ACHN (cell line): Measurements from ENCODE around the gene EMC10.
A peak's percentile ranks its signal among the peaks of the same experiment; 100 is the strongest.

Experiments
- DNase-seq: peaks from one replicate; pipeline ENCODE4 v3.0.0-alpha.2; 2015
- in situ Hi-C: cut with HindIII; loops from 2 replicates; pipeline ENCODE4 v1.10.0; 2017; ENCODE audit warnings: low sequenced_read_pairs, low pct_ligation_motif_present, low pct_unique_long_range_greater_than_20kb

The EMC10 gene

DNA sequence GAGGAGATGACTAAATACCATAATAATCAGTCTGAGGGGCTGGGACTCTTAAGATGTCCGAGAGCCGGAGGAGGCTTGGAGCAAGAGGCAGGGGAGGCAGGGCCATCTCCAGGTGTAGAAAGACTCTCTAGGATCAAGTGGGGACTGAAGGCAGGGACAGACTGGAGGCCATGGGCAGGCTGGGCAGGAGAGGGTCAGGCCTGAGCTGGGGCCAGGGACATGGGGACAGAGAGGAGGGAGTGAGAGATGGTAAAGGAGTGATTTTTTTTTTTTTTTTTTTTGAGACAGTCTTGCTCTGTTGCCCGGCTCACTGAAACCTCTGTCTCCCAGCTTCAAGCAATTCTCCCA, 32.5 kb downstream of the EMC10 start:
- in situ Hi-C loops = no loop called here
- no peak for DNase-seq

DNA sequence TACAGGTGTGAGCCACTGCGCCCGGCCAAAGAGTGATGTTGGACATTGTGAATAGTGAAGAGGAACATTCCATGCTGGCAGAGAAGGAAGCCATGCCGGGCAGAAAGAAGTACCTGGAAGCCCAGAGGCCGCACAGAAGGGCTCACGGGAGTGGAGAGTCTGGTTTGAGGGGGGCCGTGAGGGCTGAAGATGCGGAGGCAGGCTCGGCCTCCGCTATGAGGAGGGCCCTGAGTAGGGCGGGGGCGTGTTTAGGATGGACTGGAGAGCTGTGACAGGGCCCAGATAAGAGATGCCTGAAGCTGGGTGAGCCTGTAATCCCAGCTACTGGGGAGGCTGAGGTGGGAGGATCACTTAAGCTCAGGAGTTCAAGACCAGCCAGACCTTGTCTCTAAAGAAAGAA, 33.1 kb downstream of the EMC10 start:
- DNase-seq = no peak
- in situ Hi-C loops = no loop called here

DNA sequence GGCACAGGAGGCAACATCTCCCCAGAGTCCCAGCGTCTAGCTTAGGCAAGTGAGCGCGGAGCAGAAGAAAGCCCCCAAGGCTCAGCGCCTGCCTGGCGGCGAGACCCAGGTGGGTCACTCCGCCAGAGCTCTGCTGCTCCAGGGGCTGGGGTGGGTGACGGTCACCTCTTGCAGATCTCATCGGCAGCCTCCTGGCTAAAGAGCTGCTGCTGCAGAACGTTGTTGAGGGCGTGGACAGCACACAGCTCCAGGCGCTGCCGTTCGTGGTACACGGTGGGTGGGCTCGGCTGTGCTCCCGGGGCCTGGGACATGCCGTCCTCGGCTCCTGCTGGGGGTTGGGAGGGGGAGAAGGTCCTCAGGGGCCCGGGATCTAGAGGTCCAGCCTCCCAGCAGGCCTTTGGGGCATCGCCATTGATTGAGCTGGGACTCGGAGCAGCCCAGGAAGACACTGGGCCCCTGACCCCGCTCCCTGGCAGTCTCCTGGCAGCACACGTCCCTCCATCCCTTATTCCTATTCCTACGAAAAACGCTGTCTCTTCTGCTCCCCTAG, 33.9 kb downstream of the EMC10 start:
- no peak for DNase-seq
- in situ Hi-C loops = no loop called here

DNA sequence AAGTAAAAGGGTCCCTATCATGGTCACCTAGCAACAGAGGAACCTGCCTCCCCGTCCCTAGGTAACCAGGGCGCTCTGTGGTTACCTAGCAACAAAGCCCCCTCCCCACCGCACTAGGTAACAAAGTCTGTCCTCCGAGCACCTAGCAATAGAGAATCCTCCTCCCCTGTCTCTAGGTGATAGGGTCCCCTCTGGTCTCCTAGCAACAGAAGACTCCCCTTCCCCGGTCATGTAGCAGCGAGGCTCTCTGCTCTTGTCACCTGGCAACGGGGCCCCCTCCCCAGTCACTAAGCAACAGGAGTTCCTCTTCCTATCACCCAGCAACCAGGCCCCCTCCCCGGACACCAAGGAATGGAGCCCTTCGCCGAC, 34.4 kb downstream of the EMC10 start:
- in situ Hi-C loops = no loop called here
- DNase-seq = no peak

DNA sequence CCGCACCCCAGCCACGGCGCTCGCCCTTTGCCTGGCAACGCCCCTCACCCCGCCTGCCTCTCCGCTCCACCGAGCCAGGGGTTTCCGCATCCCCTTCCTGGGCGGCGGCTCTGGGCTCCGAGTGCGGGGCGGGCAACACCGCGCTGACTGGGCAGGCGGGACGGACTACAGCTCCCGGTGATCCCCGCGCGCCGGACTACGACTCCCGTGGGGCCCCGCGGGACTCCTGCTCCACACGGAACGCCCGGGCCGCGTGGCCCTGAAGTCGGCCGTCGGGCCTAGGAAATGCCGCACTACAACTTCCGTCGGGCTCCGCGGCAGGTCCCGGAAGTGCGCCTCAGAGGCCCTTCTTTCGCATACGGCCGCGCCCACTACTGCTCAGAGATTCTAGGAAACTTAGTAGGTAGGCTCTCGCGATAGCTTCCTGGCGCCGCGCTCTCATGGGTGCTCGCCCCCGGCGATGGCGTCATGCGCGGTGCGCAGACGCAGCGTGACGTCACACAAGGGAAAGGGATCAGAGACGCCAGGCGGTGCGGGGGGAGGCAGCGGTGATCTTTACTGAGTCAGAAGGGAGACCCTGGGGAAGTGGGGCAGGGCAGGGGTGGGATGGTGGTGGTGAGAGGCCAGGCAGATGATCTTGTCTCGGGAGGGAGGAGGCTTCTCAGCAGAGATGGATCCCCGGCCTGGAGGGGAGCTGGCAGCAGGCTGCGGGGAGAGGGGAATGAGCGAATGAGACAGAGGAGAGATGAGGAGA, 34.9 kb downstream of the EMC10 start, which contains the start of gene JOSD2:
TSS of gene JOSD2 (minus strand) at position 123 of the 754 bp plus-strand sequence. CDS start 760 bp downstream, outside the sequence.
- DNase-seq = peak; percentile 99
- in situ Hi-C loops = no loop called here

DNA sequence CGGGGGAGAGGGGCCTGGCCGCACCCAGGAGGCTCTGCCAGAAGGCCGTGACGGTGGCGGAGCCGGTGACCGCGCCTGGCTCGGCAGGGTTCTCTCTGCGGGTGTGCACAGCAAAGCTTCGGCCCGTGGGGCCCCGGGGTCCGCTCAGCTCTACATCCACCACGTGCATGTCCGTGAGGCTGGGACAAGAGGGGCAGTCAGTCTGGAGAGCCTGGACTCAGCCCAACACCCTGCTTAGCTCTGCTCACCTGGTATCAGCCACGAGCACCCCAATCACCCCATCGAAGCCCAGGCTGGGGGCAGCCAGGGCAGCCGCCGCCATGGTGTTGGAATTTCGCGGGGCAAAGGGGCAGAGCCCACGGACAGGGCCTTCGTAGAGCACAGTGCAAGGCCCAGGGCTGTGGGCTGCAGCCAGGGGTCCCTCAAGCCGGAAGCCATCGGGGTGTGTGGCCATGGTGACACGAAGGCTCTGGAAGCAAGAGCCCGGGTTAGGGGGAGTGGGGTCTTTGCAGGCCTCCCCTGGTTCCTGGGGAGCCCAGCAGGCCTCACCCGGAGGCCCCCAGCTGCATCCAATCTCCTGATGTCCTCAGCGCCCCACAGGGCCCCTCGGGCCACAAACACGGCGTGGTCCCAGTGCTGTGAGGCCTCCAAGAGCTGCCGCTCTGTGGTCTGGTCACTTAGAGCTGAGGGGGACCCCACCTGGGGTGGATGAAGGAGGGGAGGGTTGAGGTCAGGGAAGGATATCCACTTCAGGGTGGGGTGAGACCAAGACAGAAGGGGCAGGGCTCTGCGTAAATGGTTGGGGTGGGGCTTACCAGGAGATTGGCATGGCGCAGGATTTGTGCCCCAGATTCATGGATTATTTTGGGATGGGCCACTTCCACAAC, 36.0 kb downstream of the EMC10 start:
- in situ Hi-C loops = no loop called here
- DNase-seq = no peak

DNA sequence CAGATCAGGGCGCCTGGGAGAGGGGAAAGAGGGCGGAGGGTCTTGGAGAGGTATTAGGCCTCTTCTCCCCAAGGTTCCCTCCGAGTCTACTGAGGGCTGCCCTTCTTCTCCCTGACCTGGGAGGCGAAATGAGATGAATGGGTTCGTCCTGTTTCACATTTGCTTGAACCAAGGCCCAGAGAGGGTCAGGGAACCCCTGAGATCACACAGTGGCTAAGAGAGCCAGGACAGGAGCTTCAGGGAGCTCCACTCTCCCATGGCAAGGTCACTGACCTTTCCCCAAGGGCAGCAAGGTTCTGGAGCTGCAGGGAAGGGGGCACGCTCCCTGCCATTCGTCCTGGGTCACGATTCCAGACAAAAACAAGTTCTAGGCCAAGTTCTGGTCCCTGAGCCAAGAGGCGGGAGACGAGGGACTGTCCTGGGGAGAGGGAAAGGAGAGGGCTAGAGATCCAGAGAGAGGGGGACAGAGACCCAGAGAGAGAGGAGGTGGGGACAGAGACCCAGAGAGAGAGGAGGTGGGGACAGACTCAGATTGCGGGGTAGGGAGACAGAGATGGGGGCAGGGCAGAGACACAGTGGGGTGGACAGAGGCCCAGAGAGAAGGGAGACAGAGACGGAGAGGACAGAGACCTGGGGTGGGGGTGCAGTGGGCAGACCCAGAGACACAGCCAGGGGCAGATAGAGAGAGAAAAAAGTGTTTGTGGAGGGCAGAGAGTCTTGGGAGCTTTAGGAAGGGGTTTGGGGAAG, 36.9 kb downstream of the EMC10 start:
- no peak for DNase-seq
- in situ Hi-C loops = no loop called here

DNA sequence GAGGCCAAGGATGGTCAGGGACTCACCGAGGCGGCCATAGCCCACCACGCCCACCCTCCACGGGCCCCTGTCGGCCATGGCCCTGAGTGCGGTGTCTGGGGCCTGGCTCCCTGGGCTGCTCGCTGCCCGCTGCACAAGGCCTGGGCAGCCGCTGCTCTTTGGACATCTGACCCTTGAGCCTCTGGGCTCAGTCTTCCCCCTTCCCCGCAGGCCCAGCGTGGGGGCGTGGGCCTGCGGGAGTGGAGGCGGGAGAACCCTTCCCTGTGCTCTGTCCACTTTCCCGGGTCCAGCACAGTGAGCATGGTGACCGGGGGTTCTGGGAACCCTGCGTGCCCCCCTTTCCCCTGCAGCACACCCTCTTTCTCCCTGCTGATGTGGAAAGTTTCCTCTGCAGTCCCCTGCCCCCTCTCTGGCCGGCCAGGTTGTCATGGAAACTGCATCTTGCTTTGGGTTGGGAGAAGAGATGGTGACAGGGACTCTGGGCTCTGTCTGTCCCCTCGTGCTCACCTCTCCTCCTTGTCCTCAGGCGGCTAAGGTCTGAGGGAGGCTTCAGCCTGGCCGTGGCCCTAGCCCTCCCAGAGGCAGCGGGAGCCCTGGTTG, 37.5 kb downstream of the EMC10 start, which contains the start of gene ASPDH:
TSS of gene ASPDH (minus strand) at position 168 of the 600 bp plus-strand sequence. CDS start at position 78, 90 bp downstream.
- in situ Hi-C loops = no loop called here
- DNase-seq = no peak

DNA sequence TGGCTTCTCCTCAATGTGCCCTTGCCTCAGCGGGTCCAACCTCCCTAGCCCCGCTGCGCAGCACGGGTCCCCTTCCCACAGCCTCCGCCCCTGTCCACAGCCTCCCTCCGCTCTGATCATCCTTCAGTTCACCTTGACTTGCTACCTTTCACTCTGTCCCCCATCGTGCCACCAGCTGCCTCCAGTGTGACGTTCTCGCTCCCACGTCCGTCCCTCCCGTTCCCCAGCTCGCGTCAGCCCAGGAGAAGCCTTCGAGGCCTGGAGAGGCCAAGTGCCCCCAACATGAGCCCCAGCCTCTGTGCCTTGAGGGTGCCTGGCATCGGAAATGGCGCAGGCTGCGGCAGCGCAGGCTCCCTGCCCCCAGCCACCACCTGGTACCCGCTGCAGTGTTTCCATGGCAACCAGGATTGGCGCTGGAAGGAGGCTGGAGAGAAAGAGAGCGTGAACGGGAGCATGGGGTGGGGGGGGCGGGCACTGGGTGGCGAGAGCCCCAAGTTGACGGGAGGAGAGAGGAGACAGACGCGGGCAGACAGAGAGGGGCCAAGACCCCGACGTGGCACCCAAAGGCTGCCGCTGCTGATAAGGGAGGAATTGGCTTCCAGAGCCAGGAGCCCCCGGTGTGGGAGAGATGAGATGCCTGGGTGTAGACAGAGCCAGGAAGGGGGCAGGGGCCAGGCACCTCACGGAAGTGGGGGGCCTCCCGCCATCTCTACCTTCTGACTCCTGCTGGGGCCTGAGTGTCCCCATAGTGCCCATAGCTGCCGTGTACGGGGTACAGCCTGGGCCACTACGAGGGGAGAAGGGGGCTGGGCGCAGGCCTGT, 38.2 kb downstream of the EMC10 start:
- in situ Hi-C loops = no loop called here
- no peak for DNase-seq

DNA sequence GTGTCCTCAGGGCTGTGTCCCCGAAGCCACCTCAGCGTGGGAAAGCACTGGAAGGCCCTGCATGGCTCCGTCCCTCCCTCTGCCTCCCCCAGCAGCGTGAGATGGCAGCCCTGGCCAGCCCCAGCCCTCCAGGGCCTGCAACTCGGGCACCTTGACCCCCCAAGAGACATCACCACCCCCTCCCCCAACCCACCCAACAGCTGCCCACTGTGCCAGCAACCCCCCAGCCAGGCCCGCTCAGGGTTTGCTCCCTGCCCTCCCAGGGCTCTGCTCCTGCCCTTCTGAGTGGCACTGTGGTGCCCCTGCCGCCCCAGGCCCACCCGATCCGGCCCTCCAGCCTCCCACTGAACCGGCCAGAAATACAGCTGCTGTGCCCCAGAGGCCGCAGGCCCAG, 38.9 kb downstream of the EMC10 start:
- no peak for DNase-seq
- in situ Hi-C loops = no loop called here

DNA sequence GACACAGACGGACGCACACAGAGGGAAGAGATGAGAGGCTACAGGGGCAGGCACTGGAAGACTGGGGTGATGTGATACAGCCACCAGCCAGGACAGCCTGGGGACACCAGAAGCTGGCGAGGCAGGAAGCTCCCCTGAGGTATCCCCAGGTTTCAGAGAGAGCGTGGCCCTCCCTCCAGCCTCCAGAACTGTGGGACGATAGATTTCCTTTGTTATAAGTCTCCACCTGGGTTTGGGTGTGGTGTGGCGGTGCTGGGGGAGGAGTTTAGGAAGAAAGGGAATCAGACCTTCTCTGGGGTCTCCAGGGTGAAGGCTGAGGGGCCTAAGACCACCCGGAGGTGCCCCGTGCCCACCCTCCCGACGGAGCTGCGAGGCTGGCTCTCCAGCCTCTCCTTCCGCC, 40.1 kb downstream of the EMC10 start:
- in situ Hi-C loops = no loop called here
- no peak for DNase-seq

DNA sequence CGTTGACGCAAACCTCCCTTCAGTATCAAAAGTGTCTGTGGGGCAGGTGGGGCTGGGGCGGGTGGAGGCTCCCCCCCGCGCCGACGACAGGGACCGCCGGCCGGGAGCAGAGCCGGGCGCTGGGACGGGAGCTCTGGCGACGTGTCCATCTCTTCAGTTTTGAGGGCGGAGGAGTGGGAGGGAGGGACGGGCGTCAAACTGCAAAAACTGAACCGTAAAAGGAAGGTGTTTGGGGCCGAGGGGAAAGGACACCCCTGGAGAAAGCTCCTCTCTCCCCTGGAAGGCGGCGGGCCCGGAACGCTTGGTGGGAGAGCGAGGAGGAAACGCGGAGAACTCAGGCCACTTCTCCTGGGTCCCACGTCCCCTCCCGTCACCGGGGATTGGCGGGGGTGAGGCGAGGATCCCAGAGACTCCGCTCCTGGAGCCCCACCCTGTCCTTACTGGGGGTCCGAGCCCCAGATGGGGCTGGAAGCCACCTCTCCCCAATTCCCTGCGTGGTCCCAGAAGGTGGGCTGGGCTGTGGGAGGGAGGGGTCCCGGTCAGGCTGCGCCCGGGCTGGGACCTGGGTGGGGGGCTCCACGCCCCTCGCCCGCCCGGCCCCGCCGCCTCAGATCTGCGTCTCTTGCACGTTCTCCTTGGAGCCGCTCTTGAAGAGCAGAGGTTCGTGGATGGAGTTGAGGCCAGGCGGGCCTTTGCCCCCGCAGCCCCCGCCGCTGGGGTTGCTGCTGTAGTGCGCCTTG, 40.8 kb downstream of the EMC10 start:
- DNase-seq = no peak
- in situ Hi-C loops = no loop called here

DNA sequence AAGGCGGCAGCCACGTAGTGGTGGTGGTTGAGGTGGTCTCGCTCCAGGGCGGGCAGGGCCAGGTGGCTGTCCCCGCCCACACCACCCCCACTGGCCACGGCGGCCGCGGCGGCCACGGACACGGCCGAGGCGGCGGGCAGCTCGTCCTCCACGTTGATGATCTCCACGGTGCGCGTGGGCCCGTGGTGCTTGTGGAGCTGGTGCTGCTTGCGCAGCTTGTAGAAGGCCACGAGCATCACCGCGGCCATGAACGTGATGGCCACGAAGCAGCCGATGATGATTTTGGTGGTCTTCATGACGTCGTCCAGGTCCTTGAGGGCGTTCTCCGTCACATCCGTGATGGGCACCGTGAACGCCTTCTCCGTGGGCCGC, 41.4 kb downstream of the EMC10 start:
- in situ Hi-C loops = no loop called here
- no peak for DNase-seq

DNA sequence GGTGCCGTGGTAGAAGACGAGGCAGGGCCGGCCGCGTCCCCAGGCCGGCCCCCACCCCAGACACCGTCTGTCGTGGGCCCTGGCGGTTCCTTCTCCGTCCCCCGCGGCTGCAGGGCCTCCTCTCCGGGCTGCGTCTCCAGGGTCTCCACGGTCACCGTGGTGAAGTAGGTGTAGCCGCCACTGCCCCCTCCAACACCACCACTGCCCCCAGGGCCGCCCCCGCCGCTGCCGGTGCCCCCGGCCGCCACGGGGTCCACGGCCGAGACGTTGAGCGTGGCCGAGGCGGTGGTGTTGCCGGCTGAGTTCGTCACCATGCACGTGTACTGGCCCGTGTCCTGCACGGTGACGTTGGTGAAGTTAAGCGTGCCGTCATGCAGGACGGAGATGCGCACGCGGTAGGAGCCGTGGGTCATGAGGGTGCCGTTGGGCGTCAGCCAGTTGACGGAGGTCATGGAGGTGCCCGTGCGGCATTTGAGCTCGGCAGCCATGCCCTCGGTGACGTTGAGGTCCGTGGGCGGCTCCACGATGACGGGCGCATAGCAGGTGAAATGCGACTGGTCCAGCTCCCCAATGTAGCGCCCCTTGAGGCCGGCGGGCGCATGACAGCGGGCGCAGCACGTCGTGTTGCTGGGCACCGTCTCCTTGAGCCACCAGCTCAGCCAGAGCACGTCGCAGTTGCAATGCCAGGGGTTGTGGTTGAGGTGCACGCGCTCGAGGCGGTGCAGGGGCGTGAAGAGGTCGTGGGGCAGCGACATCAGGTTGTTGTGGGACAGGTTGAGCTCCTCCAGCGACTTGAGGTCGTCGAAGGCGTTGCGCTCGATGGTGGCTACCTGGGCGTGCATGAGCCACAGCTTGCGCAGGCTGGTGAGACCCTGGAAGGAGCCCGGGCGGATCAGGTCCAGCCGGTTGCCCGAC, 42.0 kb downstream of the EMC10 start:
- in situ Hi-C loops = no loop called here
- no peak for DNase-seq

DNA sequence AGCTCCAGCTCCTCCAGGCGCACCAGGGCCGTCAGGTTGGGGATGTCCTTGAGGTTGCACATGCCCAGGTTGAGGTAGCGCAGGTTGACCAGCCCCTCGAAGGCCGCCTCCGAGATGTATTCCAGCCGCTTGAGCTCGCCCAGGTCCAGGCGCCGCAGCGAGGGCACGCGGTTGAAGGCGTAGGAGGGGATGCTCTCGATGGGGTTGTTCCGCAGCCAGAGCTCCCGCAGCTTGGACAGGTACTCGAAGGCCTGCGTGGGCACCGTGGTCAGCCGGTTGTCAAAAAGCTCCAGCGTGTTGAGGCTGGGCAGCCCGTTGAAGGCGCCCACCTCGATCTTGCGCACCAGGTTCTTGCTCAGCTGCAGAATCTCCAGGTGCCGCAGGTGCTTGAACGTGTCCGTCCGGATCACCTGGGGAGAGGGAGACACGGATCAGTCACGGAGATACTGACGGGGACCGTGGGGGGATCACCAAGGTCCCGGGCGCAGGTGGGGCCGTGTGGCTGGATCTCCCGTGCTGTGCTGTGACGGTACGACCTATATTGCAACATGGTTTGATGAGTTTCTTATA, 42.8 kb downstream of the EMC10 start:
- in situ Hi-C loops = no loop called here
- no peak for DNase-seq
